Dedifferentiated amniotic fluid mesenchymal stem cell (primary cell): ENCODE data around the gene MSH3.
"Not testable (repeated sequence)": the region's sequence is repeated elsewhere in the genome, so short reads cannot be mapped to it uniquely, and the experiment has no call there.

Experiments used
- DNase-seq: peaks from one replicate; pipeline ENCODE4 v3.0.0-alpha.2; 2016; ENCODE audit errors: extremely low spot score

The MSH3 gene

GRCh38 chr5:80852331-80853245 lies 198.1 kb downstream of the MSH3 start:
- no peak for DNase-seq

- no peak for DNase-seq
Measured at GRCh38 chr5:80853413-80853812, 199.0 kb downstream of the MSH3 start.

- DNase-seq: no peak
Measured at GRCh38 chr5:80854583-80854982, 200.1 kb downstream of the MSH3 start.

- DNase-seq: peak; percentile 19
Measured at GRCh38 chr5:80860924-80861613, 206.6 kb downstream of the MSH3 start.

- no peak for DNase-seq
Measured at GRCh38 chr5:80863708-80864107, 209.3 kb downstream of the MSH3 start.

- no peak for DNase-seq
Measured at GRCh38 chr5:80864109-80864508, 209.7 kb downstream of the MSH3 start.

- DNase-seq: no peak
Measured at GRCh38 chr5:80864706-80865435, 210.4 kb downstream of the MSH3 start.

- no peak for DNase-seq
Measured at GRCh38 chr5:80865551-80865950, 211.1 kb downstream of the MSH3 start.

- no peak for DNase-seq
Measured at GRCh38 chr5:80866371-80866770, 211.9 kb downstream of the MSH3 start.

GRCh38 chr5:80867233-80867632 lies 212.8 kb downstream of the MSH3 start:
- no peak for DNase-seq

- no peak for DNase-seq
Measured at GRCh38 chr5:80870442-80870841, 216.0 kb downstream of the MSH3 start.

- no peak for DNase-seq
Measured at GRCh38 chr5:80871541-80871961, 217.1 kb downstream of the MSH3 start.

- DNase-seq: no peak
Measured at GRCh38 chr5:80874162-80874561, 219.7 kb downstream of the MSH3 start.

- no peak for DNase-seq
Measured at GRCh38 chr5:80877592-80877991, 223.1 kb downstream of the MSH3 start.

- DNase-seq: no peak
Measured at GRCh38 chr5:80881726-80882125, 227.3 kb downstream of the MSH3 start.

- DNase-seq: not testable (repeated sequence)
Measured at GRCh38 chr5:80883390-80883789, 228.9 kb downstream of the MSH3 start.

- no peak for DNase-seq
Measured at GRCh38 chr5:80884086-80884813, 229.8 kb downstream of the MSH3 start.

- no peak for DNase-seq
Measured at GRCh38 chr5:80884929-80885328, 230.5 kb downstream of the MSH3 start.

- no peak for DNase-seq
Measured at GRCh38 chr5:80885396-80886000, 231.0 kb downstream of the MSH3 start.

GRCh38 chr5:80894083-80894482 lies 239.6 kb downstream of the MSH3 start:
- no peak for DNase-seq

- no peak for DNase-seq
Measured at GRCh38 chr5:80895523-80895922, 241.1 kb downstream of the MSH3 start.
